ENCODE data around the gene LRCH1.

LRCH1 gene

DNA sequence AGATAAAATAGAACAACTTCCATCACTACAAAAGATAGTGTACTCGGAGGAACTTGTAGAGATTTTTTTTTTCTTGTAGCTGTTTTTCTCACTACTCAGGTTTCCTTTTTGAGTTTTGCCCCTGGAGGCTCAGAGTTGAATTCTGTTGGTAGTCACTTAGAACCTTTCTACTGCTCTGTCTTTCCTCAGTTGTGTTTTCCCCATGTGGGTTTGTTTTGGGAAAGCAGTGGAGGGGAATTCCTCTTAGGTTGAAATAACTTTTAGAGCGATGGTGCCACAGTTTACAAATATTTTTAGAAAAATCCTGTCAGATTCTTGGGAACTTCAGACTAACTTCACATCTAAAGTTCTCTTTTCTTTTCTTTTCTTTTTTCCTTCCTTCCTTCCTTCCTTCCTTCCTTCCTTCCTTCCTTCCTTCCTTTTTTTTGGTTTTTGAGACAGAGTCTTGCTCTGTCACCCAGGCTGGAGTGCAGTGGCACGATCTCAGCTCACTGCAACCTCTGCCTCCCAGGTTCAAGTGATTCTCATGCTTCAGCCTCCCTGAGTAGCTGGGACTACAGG lies 65.8 kb downstream of the LRCH1 start:
- DNase-seq, result no peak

DNA sequence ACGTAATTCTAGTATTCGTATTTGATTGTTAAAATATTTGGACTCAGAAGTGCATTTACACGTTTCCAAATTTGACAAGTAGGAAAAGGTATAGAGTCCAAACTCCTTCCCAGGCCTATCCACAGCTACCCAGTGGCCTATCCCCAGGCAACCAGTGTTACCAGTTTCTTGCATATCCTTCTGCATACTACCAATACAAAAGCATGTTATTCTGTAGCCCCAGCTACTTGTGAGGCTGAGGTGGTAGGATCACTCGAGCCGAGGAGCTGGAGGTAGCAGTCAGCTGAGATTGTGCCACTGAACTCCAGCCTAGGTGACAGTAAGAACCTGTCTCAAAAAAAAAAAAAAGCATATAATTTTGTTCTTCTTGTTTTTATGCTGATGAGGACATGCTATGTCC lies 67.1 kb downstream of the LRCH1 start:
- no peak for DNase-seq

DNA sequence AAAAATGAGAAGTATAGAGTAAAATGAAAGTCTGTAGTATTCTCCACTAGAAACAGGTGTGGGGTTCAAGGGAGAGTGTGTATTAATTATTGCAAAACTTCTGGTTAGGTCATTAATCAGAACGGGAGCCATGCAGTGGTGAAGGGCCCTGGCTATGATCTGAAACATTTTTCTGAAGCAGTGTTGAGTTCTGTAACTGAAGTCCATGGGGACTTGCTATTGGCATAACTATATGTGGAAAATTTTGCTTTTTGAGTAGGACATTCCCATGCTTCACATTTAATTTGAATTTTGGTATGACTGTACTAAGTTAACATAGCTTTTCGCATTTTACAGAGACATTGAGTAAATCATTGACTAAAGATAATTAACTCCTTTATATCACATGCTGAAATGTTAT lies 67.5 kb downstream of the LRCH1 start:
- no peak for DNase-seq

DNA sequence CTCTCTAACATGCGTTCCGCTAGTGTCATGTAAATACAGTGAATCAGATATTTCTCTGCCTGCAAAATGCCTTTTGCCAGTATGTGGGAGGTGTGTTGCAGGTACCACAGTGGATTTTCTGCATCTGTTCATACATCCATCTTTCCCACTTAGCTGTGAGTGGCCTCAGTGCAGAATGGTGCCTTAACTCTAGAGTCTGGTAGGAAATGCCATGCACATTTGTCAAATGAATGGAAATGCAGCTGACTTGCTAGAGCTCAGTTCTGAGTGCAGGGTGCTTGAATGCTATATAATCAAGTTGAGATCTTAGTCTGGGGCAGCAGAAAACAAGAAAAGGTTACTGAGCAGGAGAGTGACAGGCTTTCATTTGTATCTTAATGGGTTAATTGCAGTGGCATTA lies 68.2 kb downstream of the LRCH1 start:
- DNase-seq, result no peak

DNA sequence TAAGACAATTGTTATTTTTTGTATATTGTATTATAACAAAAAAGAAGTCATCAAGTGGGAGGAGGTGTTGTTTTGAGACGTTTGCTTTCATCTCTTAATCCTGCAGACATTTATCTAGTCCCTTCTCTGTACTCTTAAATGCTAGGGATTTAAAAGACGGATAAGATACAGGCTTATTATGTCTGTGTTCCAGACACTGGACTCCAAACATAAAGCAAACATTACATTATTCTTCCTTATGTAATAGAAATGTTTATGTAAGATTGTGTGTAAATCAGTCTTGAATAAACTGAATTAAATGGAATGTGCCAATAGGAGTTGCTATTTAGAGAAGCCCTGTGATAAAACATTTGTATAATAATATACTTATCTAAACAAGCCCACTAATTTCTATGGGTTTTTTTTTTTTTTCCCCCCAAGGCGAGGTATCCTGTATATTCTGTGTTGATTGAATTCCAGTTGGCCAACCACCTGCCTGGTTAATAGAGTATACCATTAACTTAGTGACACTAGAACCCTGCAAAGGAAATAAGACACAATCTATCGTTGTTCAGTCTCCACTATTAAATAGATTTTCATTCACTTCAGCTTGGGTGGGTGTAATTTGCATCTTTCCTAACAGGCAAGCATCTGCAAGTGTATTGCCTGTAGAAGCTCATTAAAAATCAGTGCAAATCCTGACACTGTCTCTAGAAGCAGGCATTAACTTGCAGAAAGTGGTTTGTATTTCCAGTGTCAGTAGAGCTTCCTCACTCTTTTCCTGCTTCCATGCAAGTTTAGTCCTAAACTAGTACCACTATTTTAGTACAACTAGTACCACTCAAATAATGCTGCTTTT lies 69.0 kb downstream of the LRCH1 start:
- no peak for DNase-seq

DNA sequence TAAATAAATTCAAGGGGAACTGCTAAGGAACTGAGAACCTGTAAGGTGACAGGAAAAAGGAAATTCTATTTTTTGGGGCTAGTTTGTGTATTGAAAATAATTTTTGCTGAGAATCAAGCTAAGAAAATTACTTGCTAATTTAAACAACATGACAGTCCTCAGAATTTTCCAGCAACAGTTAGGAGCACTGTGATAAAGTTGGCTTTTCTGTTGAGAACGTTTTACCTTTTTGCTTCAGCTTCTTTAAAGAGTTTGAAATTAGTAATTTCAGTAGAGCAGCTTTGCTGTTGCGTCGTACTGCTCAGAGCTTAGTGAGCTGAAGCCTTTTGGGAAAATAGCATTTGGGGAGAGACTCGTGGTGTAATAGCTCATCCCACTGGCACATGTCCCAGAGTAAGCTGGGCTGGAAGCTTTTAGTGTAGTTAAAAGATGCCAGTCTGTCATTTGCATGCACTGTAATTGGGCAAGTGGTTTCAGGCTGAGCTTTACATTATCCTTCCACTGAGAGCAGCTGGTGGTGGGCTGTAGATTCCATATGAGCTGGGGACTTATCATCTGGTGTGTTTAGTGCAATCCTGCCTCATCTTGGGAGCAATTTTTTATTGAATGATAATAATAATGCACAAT lies 69.8 kb downstream of the LRCH1 start:
- DNase-seq, result no peak

DNA sequence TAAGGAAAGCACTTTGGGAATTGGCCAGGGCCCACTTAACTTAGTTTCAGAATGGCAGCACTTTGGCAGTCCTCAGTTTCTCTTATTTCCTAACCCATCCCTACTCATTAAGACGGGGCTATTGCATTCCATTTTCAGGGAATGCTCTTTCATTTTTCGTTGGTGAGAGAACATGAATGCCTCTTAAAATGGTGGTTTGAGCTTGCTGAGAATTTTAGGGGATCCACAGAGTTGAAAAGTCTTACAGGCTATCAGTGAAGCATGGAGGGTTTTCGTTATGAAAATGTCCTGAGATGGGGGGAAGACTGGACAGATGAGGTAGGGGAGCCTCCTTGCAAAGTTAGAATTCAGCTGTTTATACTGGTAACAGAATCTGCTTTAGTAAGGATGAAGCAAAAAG lies 71.4 kb downstream of the LRCH1 start:
- DNase-seq, result no peak

DNA sequence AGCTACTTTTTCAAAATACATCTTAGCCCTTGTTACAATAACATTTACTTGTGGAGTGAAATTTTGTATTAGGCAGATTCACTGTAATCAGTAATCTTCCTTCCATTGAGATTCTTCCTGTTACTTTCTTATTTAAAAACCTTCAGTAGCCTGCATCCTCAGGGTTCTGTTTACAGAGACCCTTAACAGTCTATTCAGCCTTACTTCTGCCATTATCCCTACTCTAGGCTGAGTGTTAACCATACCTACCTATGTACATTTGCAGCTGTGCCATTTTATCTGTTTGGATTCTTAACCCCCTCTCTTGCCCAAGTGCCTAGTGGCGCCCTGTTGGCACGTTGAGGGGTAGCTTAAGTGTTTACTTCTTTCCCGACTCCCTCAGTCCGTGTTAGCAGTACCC lies 71.9 kb downstream of the LRCH1 start:
- no peak for DNase-seq

DNA sequence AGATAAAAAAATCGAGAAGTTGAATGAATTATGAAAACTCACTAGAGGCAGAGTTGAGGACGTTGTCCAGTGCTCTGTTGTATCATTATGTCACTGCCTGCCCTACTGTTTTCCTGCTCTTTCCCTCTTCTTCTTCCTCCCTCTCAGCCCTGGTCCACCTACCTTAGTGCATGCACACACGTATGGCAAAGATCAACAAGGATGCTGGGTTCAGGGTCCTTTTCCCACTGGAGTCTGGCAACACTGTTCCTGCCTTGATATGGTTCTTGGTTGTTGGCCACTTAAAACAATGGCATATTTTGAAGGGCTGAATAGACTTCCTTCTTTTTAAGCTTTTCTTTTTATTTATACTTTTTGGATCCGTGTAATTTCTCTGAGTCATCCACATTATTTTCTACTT lies 74.5 kb downstream of the LRCH1 start:
- DNase-seq, result no peak

DNA sequence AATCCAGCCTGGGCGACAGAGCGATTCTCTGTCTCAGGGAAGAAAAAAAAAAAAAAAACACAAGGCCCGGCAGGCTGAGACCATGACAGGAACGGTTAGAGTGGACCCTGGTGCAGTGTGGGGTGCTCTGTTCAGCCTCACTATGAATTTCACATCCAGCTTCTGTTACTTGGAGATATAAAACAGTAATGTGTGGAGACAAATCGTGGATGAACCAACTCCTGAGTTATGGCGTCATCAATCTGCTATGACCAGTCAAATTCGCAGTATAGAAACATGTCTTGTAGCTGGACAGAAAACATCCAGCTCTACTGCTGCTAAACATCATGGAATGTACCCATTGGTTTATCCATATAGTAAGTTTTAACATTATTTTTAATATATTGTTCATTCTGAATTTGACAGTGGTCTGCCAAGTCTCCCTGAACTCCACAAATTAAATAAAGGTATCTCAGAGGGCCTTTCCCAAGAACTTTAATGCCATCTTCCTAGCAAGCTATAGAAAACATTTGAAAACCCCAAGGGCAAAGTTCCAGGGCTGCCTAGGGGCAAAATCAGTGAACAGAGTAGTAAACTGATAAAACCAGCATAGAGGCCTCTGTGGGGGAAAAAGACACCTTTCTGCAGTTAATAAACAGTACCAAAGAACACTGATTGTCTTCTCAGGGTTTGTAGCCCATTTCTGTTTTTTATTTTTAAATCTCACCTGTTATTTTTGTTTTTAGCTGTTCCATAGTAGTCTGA lies 75.8 kb downstream of the LRCH1 start:
- no peak for DNase-seq

DNA sequence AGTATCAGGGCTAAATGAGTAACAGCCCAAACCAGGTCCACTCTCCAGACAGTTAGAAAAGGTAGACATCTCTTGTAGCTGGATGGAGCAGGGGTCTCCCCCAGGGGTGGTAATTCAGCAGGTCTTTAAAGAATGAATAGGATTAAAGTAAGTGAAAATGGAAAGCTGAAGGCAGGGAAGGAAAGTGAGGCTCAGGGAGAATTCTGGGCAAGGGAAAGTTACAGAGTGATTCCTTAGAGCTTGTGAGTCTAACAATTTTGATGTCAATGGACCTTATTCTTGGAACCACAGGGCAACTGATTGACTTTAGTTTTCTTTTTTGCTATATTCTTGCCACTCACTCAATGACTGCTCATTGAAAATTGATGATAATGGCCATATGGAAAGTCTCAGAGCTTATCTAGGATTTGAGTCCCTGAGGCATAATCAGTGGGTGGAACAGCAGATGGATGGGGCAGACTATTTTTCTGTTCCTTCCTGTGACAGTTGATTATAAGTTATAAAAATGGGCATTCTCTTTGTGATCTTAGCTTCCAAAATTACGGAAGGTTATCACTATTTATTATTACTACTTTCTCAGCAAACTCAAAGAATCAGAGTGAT lies 76.9 kb downstream of the LRCH1 start:
- DNase-seq, result no peak

DNA sequence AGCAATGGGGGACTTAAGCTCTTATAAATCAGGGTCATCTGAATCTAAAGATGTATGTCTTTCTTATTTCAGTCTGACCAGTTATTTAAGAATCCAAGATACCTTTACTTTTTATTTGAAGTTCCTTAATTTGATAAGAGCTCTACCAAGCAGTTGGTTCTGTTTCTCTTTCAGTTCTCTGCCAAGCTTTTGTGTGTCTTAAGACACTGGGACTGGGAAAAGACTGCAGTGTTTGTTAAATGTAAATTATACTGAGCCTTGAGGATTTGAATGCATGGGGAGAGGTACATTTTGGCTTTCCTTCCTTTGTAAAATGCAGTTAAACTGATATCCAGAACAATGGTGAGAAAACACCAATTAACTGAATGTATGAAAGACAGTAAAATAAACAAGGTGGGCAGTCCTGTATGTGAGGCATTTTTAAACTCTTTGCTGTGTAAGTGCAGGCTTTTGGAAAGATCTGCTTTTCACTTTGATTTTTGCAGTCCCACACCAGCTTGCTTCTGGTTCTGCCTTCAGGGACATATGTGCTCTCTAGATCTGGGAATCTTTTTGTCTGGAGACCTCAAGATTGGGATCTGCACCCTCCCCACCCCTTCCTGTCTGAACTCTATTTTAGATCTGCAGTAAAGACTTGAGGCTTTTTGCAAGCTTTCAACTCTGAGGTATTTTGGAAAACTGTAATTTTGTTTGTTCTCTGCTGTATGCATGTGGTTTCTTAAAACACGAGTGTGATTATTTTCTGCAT lies 77.6 kb downstream of the LRCH1 start:
- no peak for DNase-seq

DNA sequence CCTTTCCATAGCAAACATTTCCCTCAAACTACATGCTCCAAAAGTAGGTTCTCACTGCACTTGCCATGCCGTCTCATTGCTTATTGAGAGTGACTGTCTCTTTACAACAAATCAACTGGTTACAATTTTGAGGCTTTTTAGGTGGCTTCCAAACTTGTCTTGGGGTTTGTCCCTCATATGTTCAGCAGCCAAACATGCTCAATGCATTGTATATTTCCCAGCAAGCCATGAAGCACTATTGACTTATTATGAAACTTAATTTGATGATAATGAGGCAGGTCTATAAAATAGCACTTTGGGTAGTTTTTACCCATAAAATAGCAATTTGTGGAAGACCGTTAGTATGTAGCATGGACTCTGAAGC lies 78.2 kb downstream of the LRCH1 start:
- no peak for DNase-seq

DNA sequence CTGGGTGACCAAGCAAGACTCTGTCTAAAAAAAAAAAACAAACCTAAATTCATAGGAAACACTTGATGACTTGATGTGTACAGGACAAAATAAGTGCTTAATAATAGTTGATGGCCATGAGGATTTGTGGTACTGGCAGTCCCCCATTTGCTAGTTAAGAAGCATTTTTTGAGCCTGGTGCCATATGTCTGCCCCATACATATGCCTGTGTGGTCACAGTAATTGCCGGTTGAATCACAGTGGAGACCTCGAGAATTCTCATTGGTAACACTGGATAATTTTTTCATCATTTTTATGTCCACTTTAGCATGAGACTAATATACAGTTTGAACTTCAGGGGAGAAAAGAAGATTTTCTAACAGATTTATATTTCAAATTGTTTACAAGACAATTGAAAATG lies 79.2 kb downstream of the LRCH1 start:
- DNase-seq, result no peak

DNA sequence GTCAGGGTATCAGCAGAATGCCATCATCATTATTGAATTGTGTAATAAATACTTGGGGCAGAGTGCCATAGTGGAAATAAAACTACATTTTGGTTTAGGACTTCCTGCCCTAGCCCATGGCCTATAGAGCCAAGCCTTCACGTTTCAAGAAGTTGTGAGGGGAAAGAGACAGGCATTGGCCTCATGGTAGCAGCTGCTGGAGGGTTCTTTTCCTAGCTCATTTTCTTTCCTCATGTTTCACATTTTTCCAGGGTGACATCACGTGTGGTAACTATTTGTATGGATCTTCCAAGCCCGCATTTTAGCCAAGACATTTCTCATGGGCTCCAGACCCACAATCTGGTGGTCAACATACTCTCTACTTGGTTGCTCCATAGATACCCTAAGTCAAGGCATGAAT lies 80.4 kb downstream of the LRCH1 start:
- no peak for DNase-seq

DNA sequence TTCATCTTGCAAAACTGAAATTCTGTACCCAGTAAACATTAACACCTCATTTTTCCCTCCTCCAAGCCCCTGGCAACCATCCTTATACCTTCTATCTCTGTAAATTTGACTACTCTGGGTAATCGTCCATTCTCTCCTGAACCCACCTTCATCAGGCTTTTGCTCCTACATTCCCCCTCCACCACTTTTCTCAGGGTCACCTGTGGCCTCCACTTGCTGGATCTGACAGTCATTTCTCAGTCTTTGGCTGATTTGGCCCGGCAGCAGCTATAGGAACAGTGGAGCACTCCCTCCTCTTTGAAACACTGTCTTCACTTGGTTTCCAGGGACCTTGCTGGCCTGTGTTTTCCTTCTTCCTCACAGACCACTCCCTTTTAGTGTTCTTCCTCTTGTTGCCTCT lies 83.5 kb downstream of the LRCH1 start:
- no peak for DNase-seq

DNA sequence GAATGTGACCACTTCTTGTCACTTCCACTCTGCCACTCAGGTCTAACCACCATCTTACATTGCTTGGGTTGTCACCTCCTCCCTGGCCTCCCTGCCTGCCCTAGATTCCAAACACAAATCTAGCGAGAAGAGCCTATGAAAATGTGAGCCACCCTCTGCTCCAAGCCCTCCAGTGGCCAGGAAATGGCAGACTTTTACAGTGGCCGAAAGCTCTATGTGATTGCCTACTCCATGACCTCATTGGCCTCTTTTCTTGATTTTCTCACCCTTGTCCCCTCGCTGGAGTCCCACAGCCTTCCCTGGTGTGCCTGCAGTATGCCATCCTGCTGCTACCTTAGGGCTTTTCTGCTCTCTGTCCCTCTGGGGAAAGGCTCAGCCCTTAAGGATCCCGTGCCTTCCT lies 84.2 kb downstream of the LRCH1 start:
- no peak for DNase-seq

DNA sequence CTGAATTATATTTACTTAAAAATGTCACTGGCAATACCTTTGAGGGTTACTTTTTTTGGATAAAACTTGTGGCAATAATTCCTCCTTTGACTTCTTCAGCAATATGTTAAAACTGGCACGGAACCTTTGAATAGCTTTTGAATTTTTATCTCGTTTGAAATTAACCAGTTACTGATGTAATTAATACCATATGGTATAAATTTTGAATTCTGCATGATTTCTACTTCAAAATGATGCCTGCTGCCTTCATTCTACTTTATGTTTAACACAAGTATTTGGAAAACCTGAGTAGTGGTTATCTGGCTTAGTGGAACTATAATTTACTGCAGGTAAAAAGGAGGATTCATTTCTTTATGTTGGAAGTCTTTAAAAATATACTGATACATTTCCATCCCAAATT lies 85.3 kb downstream of the LRCH1 start:
- DNase-seq, result no peak

DNA sequence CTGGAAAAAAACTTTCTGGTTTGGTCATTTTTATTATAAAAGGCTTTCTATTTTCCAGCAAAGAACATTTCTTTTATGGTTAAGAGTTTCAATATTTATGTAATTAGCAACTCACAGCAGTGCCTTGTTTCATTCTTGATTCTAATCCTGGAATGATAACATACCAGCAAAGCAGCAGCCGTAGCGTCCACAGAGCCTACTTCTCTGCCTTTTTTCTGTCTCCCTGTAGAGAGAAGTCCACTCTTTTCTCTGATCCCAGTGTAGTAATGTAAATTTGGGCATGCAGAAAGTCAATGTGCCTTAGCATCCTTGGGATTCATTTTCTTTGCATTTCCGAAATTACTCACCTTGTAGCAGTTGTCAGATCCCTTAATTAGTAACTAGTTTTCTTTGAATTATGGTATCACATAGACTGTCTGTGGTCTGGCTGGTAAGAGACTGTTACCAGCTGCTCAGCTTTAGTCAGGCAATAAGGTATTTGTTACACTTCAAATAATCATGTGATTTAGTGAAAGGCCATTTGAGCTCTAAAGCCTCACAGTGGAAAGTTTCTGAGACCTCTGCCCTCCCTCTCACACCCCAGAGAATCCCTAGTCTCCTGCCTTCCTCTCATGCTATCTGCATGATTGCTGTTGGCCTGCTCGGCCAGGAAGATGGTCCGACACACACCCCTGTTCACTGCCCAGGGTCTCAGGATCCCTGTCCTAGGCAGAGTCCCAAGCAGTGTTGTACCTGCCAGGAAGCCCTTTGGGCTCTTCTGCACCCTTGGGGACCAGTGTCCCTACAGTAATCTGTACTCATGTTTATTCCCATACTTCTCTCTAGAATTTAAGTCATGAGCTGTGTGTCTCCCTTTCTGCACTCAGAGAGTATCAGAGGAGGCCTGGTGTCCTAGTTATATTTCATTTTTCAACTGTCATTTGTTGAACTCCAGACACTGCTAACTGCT lies 86.3 kb downstream of the LRCH1 start:
- DNase-seq, result no peak

DNA sequence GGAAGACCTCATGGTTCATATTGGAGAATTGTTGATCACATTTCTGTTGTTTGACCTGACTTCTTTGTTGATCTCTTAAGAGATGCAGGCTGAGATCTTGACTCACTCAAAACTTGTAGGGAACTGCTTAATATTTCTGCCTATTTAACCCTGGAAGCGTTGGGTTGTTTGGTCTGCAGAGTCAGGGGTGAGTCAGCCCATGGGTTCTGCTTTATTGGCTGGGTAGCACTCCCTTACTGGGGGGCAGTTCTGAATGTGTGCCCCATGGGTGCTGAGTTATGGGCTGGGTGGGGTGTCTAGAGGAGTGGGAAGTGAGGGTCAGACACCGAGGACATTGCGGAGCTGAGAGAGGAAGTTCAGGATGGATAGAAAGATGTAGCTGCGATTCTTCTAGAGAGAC lies 87.9 kb downstream of the LRCH1 start:
- DNase-seq, result no peak

DNA sequence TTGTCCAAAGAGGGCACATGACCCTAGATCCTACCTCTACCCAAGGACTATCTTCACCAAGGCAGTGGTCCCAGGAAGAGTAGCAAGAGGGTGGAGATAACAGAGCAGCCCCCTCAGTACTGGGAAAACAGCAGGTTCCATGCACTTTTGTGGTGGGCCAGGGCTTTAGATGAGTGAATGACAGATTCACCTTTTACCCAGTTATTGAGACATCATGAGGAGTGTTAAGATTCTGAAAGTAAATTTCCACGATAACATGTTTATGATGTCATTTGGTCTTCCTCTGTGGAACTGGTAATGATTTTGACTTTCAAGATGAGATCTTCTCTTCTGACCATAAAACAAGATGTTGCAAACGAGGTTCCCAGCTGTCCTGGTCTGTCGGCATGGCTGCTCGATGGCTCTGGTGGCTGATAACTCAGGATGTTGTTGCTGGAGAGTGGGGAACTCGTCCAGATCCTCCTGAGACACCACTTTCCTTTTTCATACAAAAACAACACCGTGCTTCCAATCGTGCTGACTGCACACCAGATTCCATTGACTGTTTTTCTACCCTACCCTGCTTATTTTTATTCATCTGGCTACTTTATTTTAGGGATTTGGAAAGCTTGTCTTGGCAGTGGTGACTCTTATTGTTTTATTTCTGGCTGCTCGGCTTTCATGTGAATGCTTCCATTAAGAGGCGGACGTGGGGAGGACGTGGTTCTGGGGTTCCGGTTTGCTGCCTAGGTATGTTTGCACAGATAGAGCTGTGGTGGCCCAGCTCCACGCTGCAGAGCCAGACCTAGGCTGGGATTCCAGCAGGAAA lies 88.5 kb downstream of the LRCH1 start:
- DNase-seq, result no peak

All from NCI-H2029 treated with DMSO at 0.1 percent for 48 hours (cell line).